Raji (cell line): ENCODE results near the gene TP73.

Experiments
- POLR2A ChIP-seq: IDR thresholded peaks from 2 replicates; pipeline ENCODE4 v1.6.1; 2011; ENCODE audit warnings: low read depth, low read length, control low read depth; ENCODE audit not compliant: insufficient read depth

Gene TP73

GRCh38 chr1:3681898-3682806, 29.8 kb downstream of the TP73 start:
- TF ChIP-seq POLR2A: no peak

- no peak for TF ChIP-seq POLR2A
These were observed 30.9 kb downstream of the TP73 start for GRCh38 chr1:3683197-3683596.

GRCh38 chr1:3683992-3684391, 31.7 kb downstream of the TP73 start:
- no peak for TF ChIP-seq POLR2A

GRCh38 chr1:3685222-3685621, 32.9 kb downstream of the TP73 start:
- no peak for TF ChIP-seq POLR2A

- TF ChIP-seq POLR2A: no peak
These were observed 33.6 kb downstream of the TP73 start for GRCh38 chr1:3685906-3686305.

- no peak for TF ChIP-seq POLR2A
These were observed 35.2 kb downstream of the TP73 start for GRCh38 chr1:3687504-3687903.

- TF ChIP-seq POLR2A: no peak
These were observed 36.2 kb downstream of the TP73 start for GRCh38 chr1:3688356-3689137.

GRCh38 chr1:3689138-3689750, 36.9 kb downstream of the TP73 start:
- no peak for TF ChIP-seq POLR2A

- no peak for TF ChIP-seq POLR2A
These were observed 38.2 kb downstream of the TP73 start for GRCh38 chr1:3690282-3691065.

- TF ChIP-seq POLR2A: no peak
These were observed 39.3 kb downstream of the TP73 start for GRCh38 chr1:3691421-3692204.

GRCh38 chr1:3692598-3692997, 40.3 kb downstream of the TP73 start:
- no peak for TF ChIP-seq POLR2A

- no peak for TF ChIP-seq POLR2A
These were observed 41.0 kb downstream of the TP73 start for GRCh38 chr1:3693321-3693720.

- no peak for TF ChIP-seq POLR2A
These were observed 43.3 kb downstream of the TP73 start for GRCh38 chr1:3695326-3696217.

GRCh38 chr1:3696689-3697088, 44.4 kb downstream of the TP73 start:
- TF ChIP-seq POLR2A: no peak

GRCh38 chr1:3697104-3697503, 44.8 kb downstream of the TP73 start:
- TF ChIP-seq POLR2A: no peak
